KOPT-K1 (cell line): ENCODE data around the gene TSFM.
"Not testable (repeated sequence)": the region's sequence is repeated elsewhere in the genome, so short reads cannot be mapped to it uniquely, and the experiment has no call there.

Experiments
- H3K27ac ChIP-seq: fragments of 200-600 bp; sonication (generic); 2 replicates; pipeline ENCODE4 v1.5.1; 2016; ENCODE audit warnings: antibody characterized with exemption, mild to moderate bottlenecking, low read depth, low read length; ENCODE audit not compliant: poor library complexity, severe bottlenecking
- H3K36me3 ChIP-seq: fragments of 200-600 bp; sonication (generic); 2 replicates; pipeline ENCODE4 v1.5.1; 2017; ENCODE audit warnings: antibody characterized with exemption, mild to moderate bottlenecking, low read length, moderate library complexity; ENCODE audit not compliant: insufficient read depth
- H3K9me3 ChIP-seq: fragments of 200-600 bp; sonication (generic); 2 replicates; pipeline ENCODE4 v1.5.1; 2017; ENCODE audit warnings: antibody characterized with exemption, low read length, mild to moderate bottlenecking; ENCODE audit not compliant: insufficient read depth, poor library complexity, severe bottlenecking

The TSFM gene

GRCh38 chr12:57765698-57766463, 16.7 kb upstream of the TSFM start:
- Histone ChIP-seq H3K9me3 (no peaks in the 10 kb centered on the region), H3K27ac (no peak overlapping the region), H3K36me3 (peaks cover 61% of the 10 kb centered on the region)

GRCh38 chr12:57766464-57767304, 15.9 kb upstream of the TSFM start, which contains the start of gene CYP27B1:
TSS of gene CYP27B1 (minus strand) at chr12:57767078. CDS start at chr12:57767041, 37 bp downstream.
- Histone ChIP-seq H3K36me3 (peaks cover 54% of the 10 kb centered on the region), H3K9me3 (no peaks in the 10 kb centered on the region), H3K27ac (no peak within 1 kb of the TSS)

- H3K27ac ChIP-seq = no peak overlapping the region
- no peaks in the 10 kb centered on the region for H3K9me3 ChIP-seq
- H3K36me3 ChIP-seq = peaks cover 49% of the 10 kb centered on the region
Measured at GRCh38 chr12:57767305-57767698, 15.3 kb upstream of the TSFM start.

- H3K36me3 ChIP-seq = peaks cover 43% of the 10 kb centered on the region
- H3K27ac ChIP-seq = no peak overlapping the region
- H3K9me3 ChIP-seq = no peaks in the 10 kb centered on the region
Measured at GRCh38 chr12:57767876-57768275, 14.7 kb upstream of the TSFM start.

GRCh38 chr12:57769594-57769993, 13.0 kb upstream of the TSFM start:
- peaks cover 39% of the 10 kb centered on the region for H3K36me3 ChIP-seq
- no peaks in the 10 kb centered on the region for H3K9me3 ChIP-seq
- H3K27ac ChIP-seq = no peak overlapping the region

GRCh38 chr12:57770734-57771133, 11.9 kb upstream of the TSFM start:
- peaks cover 39% of the 10 kb centered on the region for H3K36me3 ChIP-seq
- H3K9me3 ChIP-seq = no peaks in the 10 kb centered on the region
- H3K27ac ChIP-seq = peak overlapping the region; percentile 75

GRCh38 chr12:57771236-57771872, 11.2 kb upstream of the TSFM start:
- Histone ChIP-seq H3K9me3 (no peaks in the 10 kb centered on the region), H3K27ac (peak overlapping the region; percentile 75), H3K36me3 (peaks cover 39% of the 10 kb centered on the region)

- Histone ChIP-seq H3K9me3 (no peaks in the 10 kb centered on the region), H3K36me3 (peaks cover 39% of the 10 kb centered on the region), H3K27ac (peak within 1 kb of the TSS; percentile 75)
Measured at GRCh38 chr12:57771873-57772428, 10.6 kb upstream of the TSFM start, which contains the start of gene METTL1. TSS of gene METTL1 (minus strand) at chr12:57772105. CDS start at chr12:57772083, 22 bp downstream.

GRCh38 chr12:57772429-57773322, 9.9 kb upstream of the TSFM start, which contains the start of gene EEF1AKMT3:
TSS of gene EEF1AKMT3 (plus strand) at chr12:57772614. CDS start at chr12:57772725, 111 bp downstream.
- peak within 1 kb of the TSS; percentile 75 for H3K27ac ChIP-seq
- H3K36me3 ChIP-seq = peaks cover 34% of the 10 kb centered on the region
- no peaks in the 10 kb centered on the region for H3K9me3 ChIP-seq

GRCh38 chr12:57774634-57775033, 8.0 kb upstream of the TSFM start:
- H3K36me3 ChIP-seq = peaks cover 14% of the 10 kb centered on the region; the same call in 1 of the 2 replicates
- not testable (repeated sequence) for H3K9me3 ChIP-seq, H3K27ac ChIP-seq

GRCh38 chr12:57775044-57775443, 7.5 kb upstream of the TSFM start:
- Histone ChIP-seq H3K36me3 (peaks cover 10% of the 10 kb centered on the region; the same call in 1 of the 2 replicates), H3K9me3 (no peaks in the 10 kb centered on the region), H3K27ac (no peak overlapping the region)

GRCh38 chr12:57775563-57776246, 6.9 kb upstream of the TSFM start:
- H3K27ac ChIP-seq = no peak overlapping the region
- peaks cover 3% of the 10 kb centered on the region; the same call in 1 of the 2 replicates for H3K36me3 ChIP-seq
- H3K9me3 ChIP-seq = no peaks in the 10 kb centered on the region

GRCh38 chr12:57776247-57776587, 6.4 kb upstream of the TSFM start:
- Histone ChIP-seq H3K36me3 (no peaks in the 10 kb centered on the region), H3K27ac (no peak overlapping the region)

More at GRCh38 chr12:57776247-57776587, 6.4 kb upstream of the TSFM start:
- no peaks in the 10 kb centered on the region for H3K9me3 ChIP-seq
